Fibroblast of villous mesenchyme (primary cell): Measurements from ENCODE around the gene ARHGAP6. TPM values are rescaled to one million over a fixed set of nuclear protein-coding genes. Genes with fewer than 3 reads are reported as not detected.

Experiments
- DNase-seq: peaks from one replicate; pipeline ENCODE4 v3.0.0-alpha.2; 2010; ENCODE audit warnings: low read depth
- H3K4me3 ChIP-seq: 2 replicates; pipeline ENCODE4 v1.5.1; 2011; ENCODE audit warnings: low read depth, mild to moderate bottlenecking, low read length
- CTCF ChIP-seq: IDR thresholded peaks from 2 replicates; pipeline ENCODE4 v1.5.1; 2012; ENCODE audit warnings: low read depth, mild to moderate bottlenecking, low read length; ENCODE audit not compliant: insufficient read depth
- total RNA-seq: library from RNA; depleted of rRNA; stranded (reverse); fragments of >200 nt; gene quantifications from 2 replicates; pipeline ENCODE4 v1.2.3, GENCODE V29; 2012

ARHGAP6 gene
- total RNA-seq, 1 donor: 1.7 TPM

- no peak for TF ChIP-seq CTCF
- DNase-seq: no peak
Observed at GRCh38 chrX:11688201-11688600, 22.5 kb upstream of the ARHGAP6 start.

DNA sequence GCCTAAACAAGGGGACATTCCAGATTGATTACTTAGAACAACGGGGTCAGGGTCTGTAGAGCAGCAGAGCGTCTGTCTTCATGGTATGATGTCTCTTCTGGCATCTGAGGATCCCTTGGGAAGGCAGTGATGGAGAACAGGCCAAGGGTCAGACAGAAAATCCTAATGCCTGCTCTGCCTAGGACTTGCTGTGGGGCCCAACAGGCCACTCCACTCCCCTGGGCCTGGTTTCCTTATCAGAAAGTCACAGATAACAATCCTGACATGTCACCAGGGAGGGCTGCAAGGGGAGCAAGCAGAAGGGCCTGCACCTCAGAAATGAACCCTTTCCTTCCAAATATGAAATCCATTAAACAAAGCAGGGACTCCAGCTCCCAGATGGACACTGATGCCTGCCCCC, 21.4 kb upstream of the ARHGAP6 start:
- no peak overlapping the region for H3K4me3 ChIP-seq
- TF ChIP-seq CTCF: no peak
- no peak for DNase-seq

More at GRCh38 chrX:11688201-11688600, 22.5 kb upstream of the ARHGAP6 start:
- H3K4me3 ChIP-seq: no peak overlapping the region

- DNase-seq: no peak
- H3K4me3 ChIP-seq: no peak overlapping the region
- TF ChIP-seq CTCF: no peak
Observed at GRCh38 chrX:11683057-11683456, 17.3 kb upstream of the ARHGAP6 start.

DNA sequence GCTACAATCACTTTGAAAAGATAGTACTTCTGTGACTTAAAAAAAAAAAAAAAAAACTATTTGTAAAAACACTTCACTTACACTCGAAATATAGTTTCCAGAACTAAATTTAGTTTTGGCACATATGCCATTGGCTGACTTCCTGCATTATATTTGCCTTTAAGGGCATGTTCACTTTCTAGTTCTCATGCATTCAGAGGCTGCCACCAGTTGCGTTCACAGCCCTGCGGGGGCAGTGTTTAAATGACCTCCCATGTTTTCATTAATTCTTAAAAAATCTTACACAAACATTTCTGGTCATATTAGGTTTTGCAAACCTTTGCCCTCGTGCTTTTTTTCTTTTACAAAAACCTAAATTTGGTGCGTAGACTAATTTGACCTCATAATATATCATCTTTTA, 12.4 kb upstream of the ARHGAP6 start:
- peak; percentile 14 for DNase-seq
- peak; percentile 33 for TF ChIP-seq CTCF
- no peak overlapping the region for H3K4me3 ChIP-seq

DNA sequence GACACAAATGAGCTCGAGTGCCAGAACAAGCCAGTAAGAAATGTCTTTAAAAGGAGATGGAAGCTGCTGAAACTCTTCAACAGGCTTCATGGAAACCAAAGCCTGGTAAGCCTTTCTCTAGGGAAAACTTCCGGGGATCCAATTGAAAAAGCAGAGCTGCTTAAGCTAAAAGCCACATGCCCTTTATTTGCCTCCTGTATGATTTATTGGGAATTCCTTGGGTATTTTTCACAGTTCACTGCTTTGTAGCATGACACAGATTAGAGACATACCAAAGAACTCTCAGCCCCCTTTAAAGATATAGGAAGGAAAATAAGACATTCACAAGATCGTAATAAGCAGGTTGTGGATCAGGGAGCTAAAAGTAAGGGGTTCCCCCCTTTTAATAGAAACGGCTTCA, 6.5 kb upstream of the ARHGAP6 start:
- TF ChIP-seq CTCF: no peak
- no peak overlapping the region for H3K4me3 ChIP-seq
- no peak for DNase-seq

- no peak for TF ChIP-seq CTCF
- no peak for DNase-seq
- H3K4me3 ChIP-seq: no peak overlapping the region
Observed at GRCh38 chrX:11670316-11670715, 4.6 kb upstream of the ARHGAP6 start.

DNA sequence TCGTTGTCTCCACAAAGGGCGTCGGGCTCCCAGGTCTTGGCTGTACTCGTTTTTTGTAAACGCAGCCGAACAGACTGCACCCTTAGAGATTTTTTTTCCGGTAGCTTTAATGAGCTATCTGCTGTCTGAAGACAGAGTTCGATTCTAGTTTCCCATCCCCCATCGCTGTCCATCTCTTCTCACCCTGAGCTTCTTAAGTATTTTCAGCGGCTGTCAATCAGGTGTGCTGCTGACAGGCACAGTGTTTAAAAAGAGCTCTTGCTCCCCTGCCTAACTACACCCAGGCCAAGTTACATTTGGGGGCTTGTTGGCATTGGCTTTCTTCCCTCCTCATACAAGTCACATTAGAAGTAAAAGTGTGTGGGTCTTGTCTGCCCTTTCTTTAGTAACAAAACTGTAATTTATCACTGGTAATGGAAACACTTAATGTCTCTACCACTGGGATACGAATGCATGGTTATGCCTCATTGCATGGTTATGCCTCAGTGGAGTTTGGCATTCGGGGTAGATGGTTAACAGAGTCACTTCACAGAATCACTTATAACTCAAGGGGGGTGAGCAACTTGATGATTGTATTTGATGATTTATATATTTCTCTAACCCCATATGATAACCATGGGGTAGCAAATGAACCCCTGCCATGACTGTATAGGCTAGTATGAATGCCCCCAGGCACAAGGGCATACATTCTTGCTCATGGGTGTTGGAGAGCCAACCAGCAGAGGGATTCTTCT, 1.4 kb upstream of the ARHGAP6 start:
- no peak overlapping the region for H3K4me3 ChIP-seq
- no peak for TF ChIP-seq CTCF
- no peak for DNase-seq
